GM18526 (cell line): ENCODE results near the gene SNAPIN.

Experiments used
- POLR2A ChIP-seq: IDR thresholded peaks from 3 replicates; pipeline ENCODE4 v1.6.1; 2011; ENCODE audit not compliant: insufficient read length; ENCODE audit errors: extremely low read depth

SNAPIN gene

DNA sequence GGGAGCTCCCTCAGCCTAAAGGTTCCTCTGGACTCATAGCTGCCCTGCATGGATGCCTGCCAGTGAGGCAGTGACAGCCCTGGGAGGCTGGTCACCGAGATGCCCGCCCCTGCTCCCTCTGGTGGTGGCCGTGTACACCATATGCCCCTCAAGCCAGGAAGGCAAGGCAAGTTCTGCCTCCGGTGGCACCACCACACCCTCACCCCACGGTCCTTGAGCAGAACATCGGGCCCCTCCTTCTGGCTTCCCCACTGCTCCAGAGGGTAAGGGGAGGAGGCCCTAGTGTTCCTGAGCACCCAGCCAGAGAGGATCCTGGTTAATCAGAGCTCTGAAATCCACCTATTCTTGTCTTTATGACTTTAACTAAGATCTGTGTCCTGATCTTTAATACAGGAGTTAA, 40.8 kb upstream of the SNAPIN start:
- TF ChIP-seq POLR2A, result no peak

DNA sequence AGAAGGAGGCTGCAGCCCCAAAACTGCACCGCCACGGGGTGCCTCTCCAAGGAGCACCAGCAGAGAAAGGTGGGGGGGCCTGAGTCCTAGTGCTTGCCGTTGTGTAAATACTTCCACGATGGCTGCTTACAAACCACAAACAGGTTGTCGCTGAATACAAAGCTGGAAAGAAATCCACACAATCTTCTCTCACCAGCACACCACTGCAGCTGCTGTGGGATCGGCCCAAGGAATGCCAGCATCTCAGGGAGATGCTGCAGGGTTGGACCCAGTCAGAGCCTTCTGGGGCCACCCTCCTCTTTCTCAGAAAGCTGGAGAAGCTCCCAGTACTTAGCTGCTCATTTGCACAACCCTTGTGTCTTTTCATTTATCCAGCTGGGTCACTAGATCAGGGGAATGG, 39.3 kb upstream of the SNAPIN start:
- no peak for TF ChIP-seq POLR2A

DNA sequence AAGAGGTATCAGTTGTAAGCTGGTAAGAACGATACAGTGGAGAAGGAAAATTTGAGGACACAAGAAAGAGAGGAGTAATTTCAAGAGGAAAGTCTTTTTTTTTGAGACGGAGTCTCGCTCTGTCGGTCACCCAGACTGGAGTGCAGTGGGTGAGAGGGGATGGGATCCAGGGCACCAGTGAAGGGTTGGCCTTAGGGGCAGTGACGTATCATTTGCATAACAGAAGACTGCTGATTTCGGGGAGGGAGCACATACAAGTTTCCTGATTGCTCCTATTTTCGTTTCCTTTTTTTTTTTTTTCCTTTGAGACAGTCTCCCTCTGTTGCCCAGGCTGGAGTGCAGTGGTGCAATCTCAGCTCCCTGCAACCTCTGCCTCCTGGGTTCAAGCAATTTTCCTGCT, 35.4 kb upstream of the SNAPIN start:
- TF ChIP-seq POLR2A, result no peak

DNA sequence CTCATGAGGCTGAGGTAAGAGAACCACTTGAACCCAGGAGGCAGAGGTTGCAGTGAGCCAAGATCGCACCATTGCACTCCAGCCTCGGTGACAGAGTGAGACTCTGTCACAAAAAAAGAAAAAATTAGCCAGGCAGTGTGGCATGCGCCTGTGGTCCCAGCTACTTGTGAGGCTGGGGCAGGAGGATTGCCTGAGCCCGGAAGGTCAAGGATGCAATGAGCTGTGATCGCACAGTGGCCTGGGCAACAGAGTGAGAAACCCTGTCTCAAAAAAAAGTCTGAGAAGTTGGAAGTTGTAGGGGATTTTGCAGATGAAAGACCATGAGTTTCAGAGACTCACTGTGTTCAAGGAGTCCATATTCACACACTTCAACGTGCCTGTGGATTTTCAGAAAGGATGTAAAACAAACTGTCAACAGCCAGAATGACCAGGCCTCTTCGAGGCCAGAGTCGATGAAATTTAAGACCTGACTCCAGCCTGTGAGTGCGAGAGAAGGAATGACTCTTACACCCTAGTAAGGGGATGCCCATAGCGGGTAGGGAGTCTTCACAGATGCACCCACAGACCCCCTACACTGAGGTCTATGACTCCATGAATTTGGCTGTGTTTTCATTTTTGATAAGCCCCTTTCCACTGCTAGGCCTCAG, 33.4 kb upstream of the SNAPIN start:
- no peak for TF ChIP-seq POLR2A

DNA sequence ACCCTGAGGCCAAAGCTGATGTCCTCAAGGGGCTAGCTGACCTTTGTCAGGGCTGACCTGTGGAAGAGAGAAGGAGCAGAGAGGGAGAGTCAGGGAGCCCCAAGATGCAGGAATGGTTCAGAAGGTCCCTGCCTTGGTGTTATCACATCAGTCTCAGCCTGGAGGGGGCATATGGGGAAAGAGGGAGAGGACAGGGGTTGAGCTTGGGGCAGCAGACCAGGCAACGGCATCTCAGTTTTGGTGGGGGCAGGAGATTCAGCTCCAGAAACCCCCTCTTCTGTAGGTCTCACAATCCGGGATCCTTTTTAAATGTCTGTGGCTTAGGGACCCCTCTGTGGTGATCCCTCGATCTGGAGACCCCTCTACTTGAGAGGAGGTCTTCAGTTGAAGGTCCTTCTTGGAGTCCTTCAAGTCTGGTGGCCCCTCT, 32.0 kb upstream of the SNAPIN start:
- no peak for TF ChIP-seq POLR2A

DNA sequence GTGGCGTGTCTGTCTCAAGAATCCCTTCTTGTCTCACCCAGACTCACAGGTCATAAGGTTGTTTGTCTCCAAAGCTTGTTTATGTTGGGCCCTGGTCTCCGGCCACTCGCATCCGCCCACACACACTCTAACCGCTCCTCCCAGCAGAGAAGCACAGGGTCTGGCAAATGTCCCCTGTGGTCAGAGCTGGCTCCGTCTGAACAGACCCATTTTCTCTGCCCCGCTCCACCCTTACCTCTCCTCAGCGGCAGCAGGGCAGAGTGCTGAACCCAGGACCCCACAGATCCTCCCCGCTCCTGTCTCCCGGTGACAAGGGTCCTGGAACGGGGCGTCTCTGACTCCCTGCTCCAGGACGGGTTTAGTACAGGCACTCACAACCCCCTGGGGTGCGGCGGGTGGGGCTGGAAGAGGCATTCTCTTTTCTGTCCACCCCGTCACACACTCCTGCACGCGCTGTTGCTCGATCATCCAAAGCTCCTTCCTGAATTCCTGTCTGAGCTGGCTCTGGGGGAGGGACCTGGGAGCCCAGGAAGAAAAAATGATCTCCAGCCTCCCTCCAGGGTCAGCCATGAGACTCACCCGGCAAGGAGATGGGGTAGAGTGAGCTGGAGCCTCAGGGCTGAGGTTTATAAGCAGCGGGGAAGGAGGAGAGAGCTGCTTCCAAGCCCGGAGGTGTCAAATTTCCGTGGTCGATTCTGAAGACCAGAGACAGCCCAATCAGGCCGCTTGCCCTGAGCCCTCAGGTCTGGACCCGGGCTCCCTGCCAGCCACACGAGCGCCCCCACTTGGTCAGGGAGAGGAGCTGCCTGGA, 31.4 kb upstream of the SNAPIN start, which contains the start of gene S100A13:
S100A13 (minus strand) TSS at position 602 of the 811 bp plus-strand sequence. CDS start 1,033 bp downstream, outside the sequence.
- TF ChIP-seq POLR2A, result no peak

DNA sequence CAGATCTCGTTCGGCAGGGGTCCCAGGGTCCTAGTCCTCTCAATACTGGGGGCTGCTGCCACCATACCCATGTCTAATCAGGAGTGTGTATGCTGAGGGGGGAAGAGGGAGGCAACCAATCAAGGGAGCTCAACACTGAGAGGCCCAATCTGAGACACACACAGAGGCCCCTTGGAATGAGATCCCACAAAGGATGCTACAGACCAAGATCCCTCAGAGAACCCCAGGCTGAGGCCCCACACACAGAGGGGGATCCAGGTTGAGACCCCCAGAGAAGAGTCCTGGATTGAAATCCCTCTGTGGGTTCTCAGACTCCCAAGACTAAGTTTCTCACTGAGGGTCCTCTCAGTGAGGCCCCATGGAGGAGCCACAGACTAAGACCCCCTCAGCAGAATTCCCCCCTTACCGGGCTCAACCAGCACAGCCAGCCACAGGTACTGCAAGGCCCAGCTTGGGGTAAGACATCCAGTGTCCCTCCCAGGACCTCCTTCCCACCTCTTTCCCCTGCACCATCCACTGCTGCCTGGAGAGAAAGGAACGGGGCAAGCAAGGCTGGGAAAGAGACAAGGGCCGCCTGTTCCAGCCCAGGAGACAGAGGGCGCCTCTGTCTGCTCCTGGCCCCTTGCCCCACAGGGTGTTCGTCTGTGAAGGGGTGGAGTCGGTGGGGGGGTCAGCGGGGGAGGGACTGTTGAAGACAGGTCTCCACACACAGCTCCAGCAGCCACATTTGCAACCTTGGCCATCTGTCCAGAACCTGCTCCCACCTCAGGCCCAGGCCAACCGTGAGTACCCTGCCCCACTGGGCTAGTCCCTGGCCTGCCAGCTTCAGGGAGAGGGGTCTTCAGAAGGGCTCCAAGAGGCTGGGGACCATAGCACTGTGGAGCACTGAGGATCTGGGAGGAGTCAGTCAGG, 30.5 kb upstream of the SNAPIN start, which contains the start of gene S100A1:
S100A1 (plus strand) TSS at position 720 of the 912 bp plus-strand sequence. CDS start 2,088 bp downstream, outside the sequence.
- TF ChIP-seq POLR2A, result no peak

DNA sequence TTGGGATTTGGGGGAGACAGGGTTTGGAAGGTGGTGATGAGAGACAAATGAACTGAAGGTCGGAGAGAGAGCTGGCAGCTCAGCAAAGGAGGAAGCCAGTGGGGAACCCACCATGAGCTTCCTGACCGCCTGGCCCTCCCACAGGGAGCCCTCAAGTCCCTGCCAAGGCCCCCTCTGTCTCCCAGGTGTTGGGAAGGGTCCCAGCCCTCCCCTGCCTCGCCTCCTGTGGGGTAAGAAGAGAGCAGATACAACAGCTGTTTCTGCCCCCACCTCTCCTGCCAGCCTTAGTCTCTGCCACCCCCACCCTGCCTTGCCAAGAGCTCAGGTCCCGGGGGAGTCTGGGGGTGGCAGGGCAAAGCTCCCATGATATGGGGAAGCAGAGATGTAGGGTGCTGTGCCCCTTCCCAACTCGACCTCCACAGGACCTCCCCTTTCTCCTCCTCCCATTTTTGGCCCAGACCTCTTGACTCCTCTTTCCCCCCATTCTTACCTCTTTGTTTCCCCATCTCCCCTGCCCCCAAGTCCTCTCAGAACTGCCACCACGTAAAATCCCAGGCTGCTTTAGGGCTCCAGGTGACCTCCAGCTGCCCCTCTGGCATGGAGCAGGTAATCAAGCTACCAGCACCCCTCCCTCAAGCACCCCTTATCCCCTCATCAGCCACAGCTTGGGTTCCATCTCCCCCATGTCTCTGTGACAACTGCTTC, 29.7 kb upstream of the SNAPIN start:
- no peak for TF ChIP-seq POLR2A

DNA sequence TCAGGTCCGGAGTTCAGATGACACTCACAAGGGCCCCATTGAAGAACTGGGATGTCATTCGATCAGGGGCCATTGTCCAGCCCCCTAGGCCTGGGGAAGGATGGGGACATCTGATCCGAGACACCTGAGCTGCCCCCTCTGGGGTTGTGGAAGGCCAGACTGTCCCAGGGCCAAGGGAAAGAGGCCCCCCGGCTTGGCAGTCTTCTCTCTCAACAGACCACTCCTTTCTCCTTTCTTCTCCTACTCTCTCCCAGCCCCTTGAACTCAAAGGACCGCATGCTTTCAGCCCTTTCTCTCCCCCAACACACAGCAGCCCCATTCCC, 29.2 kb upstream of the SNAPIN start:
- no peak for TF ChIP-seq POLR2A

DNA sequence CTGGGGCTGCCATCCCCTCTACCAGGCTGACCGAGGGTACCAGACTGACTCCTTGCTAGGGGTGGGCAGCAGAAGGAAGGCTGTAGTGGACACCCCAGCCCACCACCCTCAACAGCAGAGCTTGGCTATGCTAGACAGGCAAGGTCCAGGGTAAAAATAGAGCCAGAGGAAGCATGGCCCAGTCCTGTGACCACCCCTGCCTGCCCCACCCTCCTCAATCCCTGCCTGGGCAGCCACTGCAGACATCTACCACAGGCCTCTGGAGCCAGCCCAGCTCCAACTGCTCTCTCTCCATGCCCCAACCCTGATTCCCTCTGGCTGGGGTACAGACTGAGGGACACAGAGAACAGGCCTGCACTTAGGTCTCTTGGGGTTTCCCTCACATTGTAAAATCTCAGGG, 28.5 kb upstream of the SNAPIN start:
- no peak for TF ChIP-seq POLR2A

DNA sequence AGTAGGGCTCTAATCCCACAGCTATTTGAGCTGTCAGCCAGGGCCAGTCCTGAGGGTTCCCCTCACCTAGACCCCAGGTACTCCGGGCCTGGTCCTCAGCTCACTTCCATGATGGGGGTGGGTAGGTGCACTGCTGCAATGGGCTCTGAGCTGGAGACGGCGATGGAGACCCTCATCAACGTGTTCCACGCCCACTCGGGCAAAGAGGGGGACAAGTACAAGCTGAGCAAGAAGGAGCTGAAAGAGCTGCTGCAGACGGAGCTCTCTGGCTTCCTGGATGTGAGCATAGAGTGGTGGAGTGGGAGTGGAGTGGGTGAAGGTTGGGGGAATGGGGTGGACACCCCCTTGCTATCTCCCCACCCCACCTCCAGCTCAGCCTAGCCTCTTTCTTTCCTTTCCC, 28.1 kb upstream of the SNAPIN start:
- TF ChIP-seq POLR2A, result no peak

DNA sequence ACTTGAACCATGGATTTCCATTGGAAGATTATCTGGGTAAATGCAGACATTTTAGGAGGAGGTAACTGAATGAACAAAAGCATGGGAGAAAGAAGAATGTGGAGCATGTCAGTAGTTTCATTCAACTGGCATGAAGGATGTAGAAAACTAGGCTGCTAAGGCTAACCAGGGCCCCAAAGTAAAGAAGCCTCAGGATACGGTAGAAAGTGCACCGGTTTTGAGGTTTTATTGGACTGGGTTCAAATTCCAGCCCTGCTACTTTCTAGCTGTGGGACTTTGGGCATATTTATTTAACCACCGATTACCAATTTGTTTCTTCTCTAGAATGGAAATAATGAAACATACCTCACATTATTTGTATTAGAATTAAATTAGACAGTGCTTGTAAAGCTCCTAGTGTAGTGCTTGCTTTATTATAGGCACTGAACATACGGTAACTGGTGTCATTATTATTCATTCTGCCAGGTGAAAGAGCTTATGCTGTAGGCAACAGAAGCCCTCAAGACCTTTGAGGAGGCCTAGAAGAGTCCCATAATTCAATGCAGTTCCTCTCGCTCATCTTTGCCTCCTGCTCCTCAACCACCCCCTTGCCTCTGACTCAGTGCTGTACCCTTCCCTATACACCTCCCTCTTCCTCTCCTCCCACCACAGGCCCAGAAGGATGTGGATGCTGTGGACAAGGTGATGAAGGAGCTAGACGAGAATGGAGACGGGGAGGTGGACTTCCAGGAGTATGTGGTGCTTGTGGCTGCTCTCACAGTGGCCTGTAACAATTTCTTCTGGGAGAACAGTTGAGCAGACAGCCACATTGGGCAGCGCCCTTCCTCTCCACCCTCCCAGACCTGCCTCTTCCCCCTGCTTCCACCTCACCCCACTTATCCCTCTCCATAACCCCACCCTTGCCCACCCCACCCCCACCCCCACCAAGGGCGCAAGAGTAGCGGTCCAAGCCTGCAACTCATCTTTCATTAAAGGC, 27.2 kb upstream of the SNAPIN start:
- no peak for TF ChIP-seq POLR2A

DNA sequence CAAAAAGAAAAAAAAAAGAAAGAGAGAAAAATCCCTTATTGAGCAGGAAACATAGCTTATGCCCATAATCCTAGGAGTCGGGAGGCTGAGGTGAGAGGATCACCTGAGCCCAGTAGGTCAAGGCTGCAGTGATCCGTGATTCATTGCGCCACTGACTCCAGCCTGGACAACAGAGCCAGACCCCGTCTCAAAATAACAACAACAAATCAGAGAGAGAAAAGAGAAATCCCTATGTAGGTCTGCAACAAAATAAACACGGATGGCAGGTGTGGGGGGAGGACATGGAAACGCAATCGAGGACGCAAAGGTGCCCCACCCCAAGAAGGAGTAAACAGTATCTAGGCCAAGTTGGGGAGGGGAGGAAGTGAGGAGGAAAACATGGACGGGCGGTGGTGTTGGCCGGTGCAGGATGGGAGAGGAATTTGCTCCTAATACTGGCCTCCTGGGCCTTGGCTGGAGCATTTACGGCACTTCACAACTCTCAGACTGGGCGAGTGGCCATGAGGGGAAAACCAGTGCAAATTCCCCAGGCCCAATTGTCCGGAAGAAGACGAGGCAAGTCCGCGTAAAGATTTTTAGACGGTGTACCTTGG, 25.2 kb upstream of the SNAPIN start:
- no peak for TF ChIP-seq POLR2A
